T-helper 1 cell treated with Interleukin-12 subunit alpha and Interleukin-12 subunit beta and Interleukin-4 antibody, amounts not matched to agents 30 ng/mL and 1 ng/mL, for 36 hours (primary cell): ENCODE data around the gene TIGD1. TPM values are rescaled to one million over a fixed set of nuclear protein-coding genes. Genes with fewer than 3 reads are reported as not detected.

Experiments used
- intact Hi-C: fragments of 100-400 bp; cut with micrococcal nuclease; formaldehyde crosslinking; loops from one replicate; pipeline ENCODE4 v1.15.1; 2024
- total RNA-seq: library from RNA; stranded (reverse); gene quantifications from 2 replicates; pipeline ENCODE4 v1.2.3, GENCODE V29; 2022

Gene TIGD1
- total RNA-seq, 1 donor from 2014 or later = 8.2 TPM

GRCh38 chr2:232524771-232525170 is 25.6 kb downstream of the TIGD1 start:
- intact Hi-C loops = loop anchor here (10.0 kb wide), 1 partner anchor 620 kb away; no protein-coding TSS in a partner anchor

- intact Hi-C loops = loop anchor here (2.0 to 10.0 kb wide), 2 partner anchors 27 to 619 kb away; partner anchors contain the start of genes EIF4E2 and TIGD1
These were observed 26.4 kb downstream of the TIGD1 start for GRCh38 chr2:232523682-232524597.

GRCh38 chr2:232523402-232523681 is 27.0 kb downstream of the TIGD1 start:
- intact Hi-C loops = loop anchor here (2.0 to 10.0 kb wide), 2 partner anchors 27 to 619 kb away; partner anchors contain the start of genes EIF4E2 and TIGD1

GRCh38 chr2:232522623-232523401 is 27.5 kb downstream of the TIGD1 start:
- intact Hi-C loops = loop anchor here (1.0 to 10.0 kb wide), 3 partner anchors 28 to 618 kb away; partner anchors contain the start of genes EIF4E2 and TIGD1

GRCh38 chr2:232521959-232522622 is 28.3 kb downstream of the TIGD1 start:
- intact Hi-C loops = loop anchor here (1.0 to 10.0 kb wide), 3 partner anchors 29 to 617 kb away; partner anchors contain the start of genes EIF4E2 and TIGD1

GRCh38 chr2:232521098-232521497 is 29.3 kb downstream of the TIGD1 start:
- intact Hi-C loops = loop anchor here (10.0 kb wide), 1 partner anchor 616 kb away; no protein-coding TSS in a partner anchor

- intact Hi-C loops = loop anchor here (10.0 kb wide), 1 partner anchor 616 kb away; no protein-coding TSS in a partner anchor
These were observed 29.9 kb downstream of the TIGD1 start for GRCh38 chr2:232520489-232520888.

GRCh38 chr2:232519581-232520438 is 30.5 kb downstream of the TIGD1 start, which contains the start of gene PRSS56:
Gene PRSS56 (plus strand): TSS chr2:232520388. CDS start chr2:232520599, 211 bp downstream.
- intact Hi-C loops = loop anchor here (10.0 kb wide), 1 partner anchor 615 kb away; no protein-coding TSS in a partner anchor

GRCh38 chr2:232518844-232519243 is 31.5 kb downstream of the TIGD1 start:
- intact Hi-C loops = no loop called here

- intact Hi-C loops = no loop called here
These were observed 33.8 kb downstream of the TIGD1 start for GRCh38 chr2:232516551-232516950.

- intact Hi-C loops = no loop called here
These were observed 34.7 kb downstream of the TIGD1 start for GRCh38 chr2:232515639-232516038.

GRCh38 chr2:232513353-232513752 is 37.0 kb downstream of the TIGD1 start:
- intact Hi-C loops = no loop called here

- intact Hi-C loops = no loop called here
These were observed 37.8 kb downstream of the TIGD1 start for GRCh38 chr2:232512602-232513001.

GRCh38 chr2:232511336-232511890 is 38.9 kb downstream of the TIGD1 start:
- intact Hi-C loops = no loop called here

- intact Hi-C loops = no loop called here
These were observed 42.1 kb downstream of the TIGD1 start for GRCh38 chr2:232508251-232508650.

- intact Hi-C loops = no loop called here
These were observed 43.6 kb downstream of the TIGD1 start for GRCh38 chr2:232506709-232507108.

GRCh38 chr2:232505856-232506255 is 44.5 kb downstream of the TIGD1 start:
- intact Hi-C loops = no loop called here

- intact Hi-C loops = no loop called here
These were observed 45.9 kb downstream of the TIGD1 start for GRCh38 chr2:232504438-232504837.

- intact Hi-C loops = no loop called here
These were observed 46.5 kb downstream of the TIGD1 start for GRCh38 chr2:232503809-232504323.
